HCT116 (cell line): Measurements from ENCODE around the gene LRP1B. TPM values are rescaled to one million over a fixed set of nuclear protein-coding genes. Genes with fewer than 3 reads are reported as not detected.

Experiments
- ATAC-seq: fragments of 200-7000 bp; cut with Tn5 transposase; 2 replicates; pipeline ENCODE4 v1.9.1; 2020; ENCODE audit warnings: mild to moderate bottlenecking, moderate library complexity
- BruUV-seq: library from RNA; stranded (reverse); fragments of 400-500 nt; replicated peaks from 2 replicates; lab custom pipeline; 2021; lab: Mats Ljungman, UMichigan
- CTCF ChIA-PET: fragments of 300-600 bp; sonication (Branson Sonifier 250); formaldehyde crosslinking; loops from one replicate; lab custom pipeline; 2021; ENCODE audit warnings: antibody characterized with exemption; lab: Charles Lee
- POLR2A ChIA-PET: fragments of 300-600, 350-600 bp; sonication (Branson Sonifier 250); formaldehyde crosslinking; loops from one replicate; lab custom pipeline; 2021; ENCODE audit warnings: antibody characterized with exemption; lab: Charles Lee
- RAD21 ChIA-PET, 2 experiments: fragments of 300-600 bp; sonication (Branson Sonifier 250); formaldehyde crosslinking; loops; one replicate each; lab custom pipeline; 2023; ENCODE audit warnings: low total read pairs in 2 of 2; ENCODE audit not compliant: uncharacterized antibody in 2 of 2, unreplicated experiment in 2 of 2, low non-redundant PET in 1 of 2; lab: Charles Lee
- DNase-seq: peaks from one replicate; pipeline ENCODE4 v3.0.0-alpha.2; 2010; ENCODE audit warnings: low read depth, low spot score
- H2AFZ ChIP-seq: fragments of 200-600 bp; shearing (Covaris generic), sonication (generic); 2 replicates; pipeline ENCODE4 v1.6.1; 2017; ENCODE audit warnings: low read depth, mixed run types, mixed read lengths, antibody characterized with exemption, low read length; ENCODE audit not compliant: poor library complexity, severe bottlenecking
- H3K27ac ChIP-seq: 2 replicates; pipeline ENCODE4 v1.5.1; 2012; ENCODE audit warnings: low read depth, low read length
- H3K27me3 ChIP-seq: fragments of 200-600 bp; sonication (generic); 2 replicates; pipeline ENCODE4 v1.6.1; 2016; ENCODE audit warnings: mixed run types, low read length, mixed read lengths; ENCODE audit not compliant: insufficient read depth
- H3K36me3 ChIP-seq, 2 experiments: fragments of 200-500 bp in 1 of 2; fragments of 200-600 bp in 1 of 2; sonication (Bioruptor generic) in 1 of 2; sonication (generic) in 1 of 2; 2 replicates each; pipeline versions ENCODE4 v1.5.1 to v1.6.1; 2014 to 2016; ENCODE audit warnings: low read length in 2 of 2, inconsistent platforms in 1 of 2, mixed read lengths in 1 of 2, mixed run types in 1 of 2; ENCODE audit not compliant: insufficient read depth in 2 of 2, control insufficient read depth in 1 of 2
- H3K4me1 ChIP-seq, 2 experiments: fragments of 200-600 bp in 1 of 2; sonication (generic) in 1 of 2; 2 replicates each; pipeline versions ENCODE4 v1.5.1 to v1.6.1; 2012 to 2017; ENCODE audit warnings: low read length in 2 of 2, inconsistent platforms in 1 of 2, mild to moderate bottlenecking in 1 of 2, mixed read lengths in 1 of 2, mixed run types in 1 of 2, moderate library complexity in 1 of 2; ENCODE audit not compliant: insufficient read depth in 2 of 2, control insufficient read depth in 1 of 2
- H3K4me2 ChIP-seq: fragments of 200-600 bp; sonication (generic); 2 replicates; pipeline ENCODE4 v1.6.1; 2017; ENCODE audit warnings: mixed run types, low read length, mixed read lengths
- H3K4me3 ChIP-seq, 2 experiments: fragments of 200-600 bp in 1 of 2; sonication (generic) in 1 of 2; replicated peaks in 1 of 2; 2 replicates each; pipeline ENCODE4 v1.5.1; 2011 to 2016; ENCODE audit warnings: low read length in 2 of 2, control low read depth in 1 of 2, low read depth in 1 of 2, mild to moderate bottlenecking in 1 of 2, mixed read lengths in 1 of 2, mixed run types in 1 of 2
- H3K79me2 ChIP-seq: fragments of 200-600 bp; sonication (generic); 2 replicates; pipeline ENCODE4 v1.6.1; 2017; ENCODE audit warnings: mild to moderate bottlenecking, mixed run types, low read length, moderate library complexity, mixed read lengths; ENCODE audit not compliant: insufficient read depth
- H3K9ac ChIP-seq: fragments of 200-600 bp; sonication (generic); 2 replicates; pipeline ENCODE4 v1.6.1; 2016; ENCODE audit warnings: low read length, mixed read lengths
- H3K9me2 ChIP-seq: fragments of 200-600 bp; sonication (generic), shearing (Covaris generic); 2 replicates; pipeline ENCODE4 v1.6.1; 2017; ENCODE audit warnings: mixed run types, mild to moderate bottlenecking, moderate library complexity; ENCODE audit not compliant: insufficient read depth
- H3K9me3 ChIP-seq, 2 experiments: fragments of 200-500 bp in 1 of 2; fragments of 200-600 bp in 1 of 2; sonication (Bioruptor generic) in 1 of 2; sonication (generic) in 1 of 2; 2 replicates each; pipeline ENCODE4 v1.6.1; 2014 to 2017; ENCODE audit warnings: low read length in 2 of 2, mixed read lengths in 2 of 2, inconsistent platforms in 1 of 2, low read depth in 1 of 2, mild to moderate bottlenecking in 1 of 2, mixed run types in 1 of 2, moderate library complexity in 1 of 2; ENCODE audit not compliant: control insufficient read depth in 1 of 2, insufficient read depth in 1 of 2
- H4K20me1 ChIP-seq: fragments of 200-600 bp; sonication (generic), shearing (Covaris generic); 2 replicates; pipeline ENCODE4 v1.6.1; 2017; ENCODE audit warnings: mixed run types, mild to moderate bottlenecking, moderate library complexity; ENCODE audit not compliant: insufficient read depth
- ATF3 ChIP-seq: IDR thresholded peaks from 2 replicates; pipeline ENCODE4 v1.6.1; 2012
- CTCF ChIP-seq, 3 experiments: fragments of 200-600 bp in 1 of 3; sonication (generic) in 1 of 3; IDR thresholded peaks in 2 of 3; conservative IDR thresholded peaks in 1 of 3; 2 replicates each; pipeline ENCODE4 v1.5.1; 2012 to 2017; ENCODE audit warnings: low read depth in 2 of 3, low read length in 2 of 3, antibody characterized with exemption in 1 of 3, borderline replicate concordance in 1 of 3, control low read depth in 1 of 3, mild to moderate bottlenecking in 1 of 3, mixed read lengths in 1 of 3, mixed run types in 1 of 3, moderate library complexity in 1 of 3; ENCODE audit not compliant: insufficient read depth in 1 of 3
- EGR1 ChIP-seq: IDR thresholded peaks from 2 replicates; pipeline ENCODE4 v1.6.1; 2012; ENCODE audit warnings: low read depth
- EZH2 ChIP-seq: fragments of 200-600 bp; sonication (generic); IDR thresholded peaks from 2 replicates; pipeline ENCODE4 v1.6.1; 2017; ENCODE audit warnings: antibody characterized with exemption, mixed run types
- EZH2phosphoT487 ChIP-seq: fragments of 200-600 bp; IDR thresholded peaks from 2 replicates; pipeline ENCODE4 v1.6.1; 2018; ENCODE audit warnings: antibody characterized with exemption, borderline replicate concordance
- FOSL1 ChIP-seq: IDR thresholded peaks from 2 replicates; pipeline ENCODE4 v1.6.1; 2012; ENCODE audit warnings: low read depth
- MAX ChIP-seq: IDR thresholded peaks from 2 replicates; pipeline ENCODE4 v1.6.1; 2012
- POLR2AphosphoS5 ChIP-seq: IDR thresholded peaks from 2 replicates; pipeline ENCODE4 v1.6.1; 2011; ENCODE audit warnings: mild to moderate bottlenecking, low read depth, low read length, moderate library complexity
- REST ChIP-seq: IDR thresholded peaks from 2 replicates; pipeline ENCODE4 v1.6.1; 2012; ENCODE audit warnings: low read depth
- TCF7L2 ChIP-seq: IDR thresholded peaks from 2 replicates; pipeline ENCODE4 v1.7.0; 2011; ENCODE audit warnings: borderline replicate concordance, inconsistent platforms; ENCODE audit not compliant: insufficient read depth, insufficient read length; ENCODE audit errors: extremely low read depth
- ZBTB33 ChIP-seq: IDR thresholded peaks from 2 replicates; pipeline ENCODE4 v1.6.1; 2011; ENCODE audit warnings: mild to moderate bottlenecking, low read length, moderate library complexity; ENCODE audit not compliant: insufficient replicate concordance; ENCODE audit errors: extremely low read depth
- intact Hi-C: fragments of 100-400 bp; cut with micrococcal nuclease; formaldehyde crosslinking; loops from 2 replicates; pipeline ENCODE4 v1.10.0; 2022
- total RNA-seq: library from RNA; stranded (reverse); gene quantifications from one replicate; pipeline ENCODE4 v1.2.1, GENCODE V29; 2021; ENCODE audit not compliant: unreplicated experiment

The LRP1B gene
- total RNA-seq, 1 experiment from 2014 or later, result 0.34 TPM

- no peaks in the 10 kb centered on the region for H3K4me1 ChIP-seq
- no peak overlapping the region for H3K9ac ChIP-seq
- DNase-seq, result no peak
- H3K4me2 ChIP-seq, result no peak overlapping the region
- H3K79me2 ChIP-seq, result no peaks in the 10 kb centered on the region
- BruUV-seq, result no TSS peak
- no peaks in the 10 kb centered on the region for H3K9me2 ChIP-seq
- peak overlapping the region; percentile 3 for H2AFZ ChIP-seq
- no peaks in the 10 kb centered on the region for H3K9me3 ChIP-seq
- CTCF ChIA-PET, result no interaction called here
- intact Hi-C loops, result no loop called here
- no peak overlapping the region for H3K27ac ChIP-seq
- H3K27me3 ChIP-seq, result no peaks in the 10 kb centered on the region
- RAD21 ChIA-PET, result no interaction called here
- no peak for ATAC-seq
- no peak overlapping the region for H3K4me3 ChIP-seq
- TF ChIP-seq EZH2 (no peak), ATF3 (no peak)
- H4K20me1 ChIP-seq, result no peaks in the 10 kb centered on the region
- no peaks in the 10 kb centered on the region for H3K36me3 ChIP-seq
- POLR2A ChIA-PET, result no interaction called here
These were observed 1842.1 kb downstream of the LRP1B start for GRCh38 chr2:140288726-140289125.

- ATAC-seq, result no peak
- H3K4me3 ChIP-seq, result no peak overlapping the region
- no peaks in the 10 kb centered on the region for H3K9me3 ChIP-seq
- intact Hi-C loops, result no loop called here
- H3K27ac ChIP-seq, result no peak overlapping the region
- ChIA-PET CTCF (no interaction called here), RAD21 (no interaction called here), POLR2A (no interaction called here)
- H3K36me3 ChIP-seq, result no peaks in the 10 kb centered on the region
- no peaks in the 10 kb centered on the region for H3K27me3 ChIP-seq
- no peak overlapping the region for H3K4me2 ChIP-seq
- H2AFZ ChIP-seq, result peak overlapping the region; percentile 3
- no peaks in the 10 kb centered on the region for H3K79me2 ChIP-seq
- BruUV-seq, result no TSS peak
- no peak overlapping the region for H3K9ac ChIP-seq
- no peaks in the 10 kb centered on the region for H3K9me2 ChIP-seq
- DNase-seq, result no peak
- no peaks in the 10 kb centered on the region for H3K4me1 ChIP-seq
- H4K20me1 ChIP-seq, result no peaks in the 10 kb centered on the region
- TF ChIP-seq FOSL1 (no peak), ZBTB33 (no peak), MAX (no peak), TCF7L2 (no peak), CTCF (IDR thresholded peaks at IDR 0.05 in 2 of 3, conservative IDR thresholded peaks at IDR 0.05 in 1 of 3; ENCODE audit: borderline replicate concordance in 1 of 3, insufficient read depth in 1 of 3, low read depth in 2 of 3, low read length in 2 of 3) (no peak), EGR1 (no peak), ATF3 (no peak), EZH2phosphoT487 (no peak), POLR2AphosphoS5 (no peak), REST (no peak)
These were observed 1842.6 kb downstream of the LRP1B start for GRCh38 chr2:140288213-140288612.
